Measurements from ENCODE around the gene CREB3L1. TPM values are rescaled to one million over a fixed set of nuclear protein-coding genes. Genes with fewer than 3 reads are reported as not detected.

The CREB3L1 gene
- total RNA-seq, 5 donors from 2014 or later (not counting 1 experiment from before 2014, with no cell fraction given): 0.38 to 0.72 (median 0.38) TPM; not detected in 2

GRCh38 chr11:46338988-46339666 lies 61.7 kb downstream of the CREB3L1 start:
- CTCF ChIA-PET: interaction anchor here in 1 of 2 donors (0.7 kb wide), 1 partner anchor 390 kb away, joined by 4 read pairs; no protein-coding TSS in a partner anchor
- H3K4me3 ChIP-seq (ENCODE audit: control insufficient read depth in 1 of 2, extremely low read depth in 1 of 2, low read length in 1 of 2): no peak overlapping the region
- H3K9me3 Mint-ChIP-seq: no peaks in the 10 kb centered on the region
- H3K36me3 ChIP-seq (ENCODE audit: control insufficient read depth in 2 of 2, extremely low read depth in 1 of 2, insufficient read depth in 1 of 2, low read length in 1 of 2): peaks cover 0 to 4% of the 10 kb centered on the region in 2 donors
- no peaks in the 10 kb centered on the region for H3K27me3 Mint-ChIP-seq
- peaks cover 68 to 80% of the 10 kb centered on the region in 2 experiments for H3K4me1 ChIP-seq (ENCODE audit: control insufficient read depth in 1 of 2, extremely low read depth in 1 of 2, insufficient read depth in 2 of 2, low read length in 2 of 2)
- H3K27ac Mint-ChIP-seq: peak overlapping the region; percentile 88 to 89
- WGBS (ENCODE audit: insufficient coverage): 88% methylated on average over 7 of the region's 16 CpGs
- H3K4me3 Mint-ChIP-seq: peak overlapping the region in 1 of 3 donors; percentile 70
- POLR2A ChIA-PET: interaction anchor here in 1 of 2 donors (0.8 kb wide), 1 partner anchor 10 kb away, joined by 4 read pairs; no protein-coding TSS in a partner anchor
- peaks cover 79 to 93% (median 86%) of the 10 kb centered on the region in 3 donors for H3K4me1 Mint-ChIP-seq
- H3K27me3 ChIP-seq (replicated peaks in 1 of 2; ENCODE audit: control insufficient read depth in 2 of 2, extremely low read depth in 1 of 2, insufficient read depth in 2 of 2, low read length in 1 of 2): peaks cover 0 to 33% of the 10 kb centered on the region in 2 experiments
- H3K27ac ChIP-seq (ENCODE audit: low read length): no peak overlapping the region
- no peaks in the 10 kb centered on the region for H3K9me3 ChIP-seq
- no peak for DNase-seq
- ATAC-seq (replicated peaks in 1 of 4): no peak
- H3K36me3 Mint-ChIP-seq: no peaks in the 10 kb centered on the region

- Histone ChIP-seq H3K27ac (ENCODE audit: low read length) (no peak overlapping the region), H3K27me3 (replicated peaks in 1 of 2; ENCODE audit: control insufficient read depth in 2 of 2, extremely low read depth in 1 of 2, insufficient read depth in 2 of 2, low read length in 1 of 2) (peaks cover 0 to 26% of the 10 kb centered on the region in 2 experiments), H3K36me3 (ENCODE audit: control insufficient read depth in 2 of 2, extremely low read depth in 1 of 2, insufficient read depth in 1 of 2, low read length in 1 of 2) (peaks cover 0 to 4% of the 10 kb centered on the region in 2 donors), H3K4me3 (ENCODE audit: control insufficient read depth in 1 of 2, extremely low read depth in 1 of 2, low read length in 1 of 2) (no peak overlapping the region), H3K9me3 (no peaks in the 10 kb centered on the region), H3K4me1 (ENCODE audit: control insufficient read depth in 1 of 2, extremely low read depth in 1 of 2, insufficient read depth in 2 of 2, low read length in 2 of 2) (peaks cover 67 to 79% of the 10 kb centered on the region in 2 experiments)
- Mint-ChIP-seq H3K9me3 (no peaks in the 10 kb centered on the region), H3K27ac (peak overlapping the region; percentile 71 to 88), H3K36me3 (no peaks in the 10 kb centered on the region), H3K27me3 (no peaks in the 10 kb centered on the region), H3K4me3 (no peak overlapping the region), H3K4me1 (peaks cover 79 to 93% (median 86%) of the 10 kb centered on the region in 3 donors)
- ChIA-PET POLR2A (interaction anchor here in 1 of 2 donors (1.2 kb wide), 1 partner anchor 9 kb away, joined by 3 read pairs; no protein-coding TSS in a partner anchor), CTCF (no interaction called here)
- no peak for DNase-seq
- WGBS (ENCODE audit: insufficient coverage): 95% methylated on average over 2 of the region's 2 CpGs
- ATAC-seq (replicated peaks in 1 of 4): no peak
Observed at GRCh38 chr11:46339816-46340215, 62.4 kb downstream of the CREB3L1 start.

- ChIA-PET POLR2A (interaction anchor here in 1 of 2 donors (0.6 kb wide), 1 partner anchor 482 kb away, joined by 8 read pairs; no protein-coding TSS in a partner anchor), CTCF (no interaction called here)
- H3K36me3 Mint-ChIP-seq: no peaks in the 10 kb centered on the region
- ATAC-seq (replicated peaks in 1 of 4) (no peak), DNase-seq (no peak)
- Histone ChIP-seq H3K27me3 (replicated peaks in 1 of 2; ENCODE audit: control insufficient read depth in 2 of 2, extremely low read depth in 1 of 2, insufficient read depth in 2 of 2, low read length in 1 of 2) (peaks cover 0 to 13% of the 10 kb centered on the region in 2 experiments), H3K4me3 (ENCODE audit: control insufficient read depth in 1 of 2, extremely low read depth in 1 of 2, low read length in 1 of 2) (peak overlapping the region in 1 of 2 donors; percentile 58), H3K27ac (ENCODE audit: low read length) (no peak overlapping the region), H3K4me1 (ENCODE audit: control insufficient read depth in 1 of 2, extremely low read depth in 1 of 2, insufficient read depth in 2 of 2, low read length in 2 of 2) (peaks cover 72 to 79% of the 10 kb centered on the region in 2 experiments), H3K36me3 (ENCODE audit: control insufficient read depth in 2 of 2, extremely low read depth in 1 of 2, insufficient read depth in 1 of 2, low read length in 1 of 2) (peaks cover 0 to 4% of the 10 kb centered on the region in 2 donors), H3K9me3 (no peaks in the 10 kb centered on the region)
- no peaks in the 10 kb centered on the region for H3K27me3 Mint-ChIP-seq
- H3K27ac Mint-ChIP-seq: peak overlapping the region; percentile 88
- peak overlapping the region in 1 of 3 donors; percentile 63 for H3K4me3 Mint-ChIP-seq
- H3K4me1 Mint-ChIP-seq: peaks cover 85 to 94% (median 89%) of the 10 kb centered on the region in 3 donors
- H3K9me3 Mint-ChIP-seq: no peaks in the 10 kb centered on the region
- 85% methylated on average over 2 of the region's 3 CpGs for WGBS (ENCODE audit: insufficient coverage)
Observed at GRCh38 chr11:46341454-46341853, 64.0 kb downstream of the CREB3L1 start.

GRCh38 chr11:46342239-46342638 lies 64.8 kb downstream of the CREB3L1 start:
- peaks cover 0 to 4% of the 10 kb centered on the region in 2 donors for H3K36me3 ChIP-seq (ENCODE audit: control insufficient read depth in 2 of 2, extremely low read depth in 1 of 2, insufficient read depth in 1 of 2, low read length in 1 of 2)
- H3K27me3 Mint-ChIP-seq: no peaks in the 10 kb centered on the region
- H3K27ac Mint-ChIP-seq: peak overlapping the region; percentile 88
- H3K4me1 Mint-ChIP-seq: peaks cover 86 to 97% (median 89%) of the 10 kb centered on the region in 3 donors
- WGBS (ENCODE audit: insufficient coverage): 40% methylated on average over 3 of the region's 5 CpGs
- peak overlapping the region in 1 of 3 donors; percentile 63 for H3K4me3 Mint-ChIP-seq
- H3K4me3 ChIP-seq (ENCODE audit: control insufficient read depth in 1 of 2, extremely low read depth in 1 of 2, low read length in 1 of 2): peak overlapping the region in 1 of 2 donors; percentile 58
- CTCF ChIA-PET: interaction anchor here in 1 of 2 donors (0.6 kb wide), 1 partner anchor 29 kb away, joined by 3 read pairs; no protein-coding TSS in a partner anchor
- H3K27ac ChIP-seq (ENCODE audit: low read length): peak overlapping the region; percentile 26
- no peaks in the 10 kb centered on the region for H3K9me3 ChIP-seq
- DNase-seq: peak in 6 of 35 experiments; percentile 17 to 53 (median 42)
- POLR2A ChIA-PET: no interaction called here
- H3K36me3 Mint-ChIP-seq: no peaks in the 10 kb centered on the region
- H3K27me3 ChIP-seq (replicated peaks in 1 of 2; ENCODE audit: control insufficient read depth in 2 of 2, extremely low read depth in 1 of 2, insufficient read depth in 2 of 2, low read length in 1 of 2): peaks cover 0 to 9% of the 10 kb centered on the region in 2 experiments
- peaks cover 75 to 80% of the 10 kb centered on the region in 2 experiments for H3K4me1 ChIP-seq (ENCODE audit: control insufficient read depth in 1 of 2, extremely low read depth in 1 of 2, insufficient read depth in 2 of 2, low read length in 2 of 2)
- no peaks in the 10 kb centered on the region for H3K9me3 Mint-ChIP-seq
- peak in 3 of 4 experiments; percentile 17 to 27 (median 17) for ATAC-seq (replicated peaks in 1 of 4)

GRCh38 chr11:46343520-46343919 lies 66.1 kb downstream of the CREB3L1 start:
- no peak for DNase-seq
- Histone ChIP-seq H3K27me3 (replicated peaks in 1 of 2; ENCODE audit: control insufficient read depth in 2 of 2, extremely low read depth in 1 of 2, insufficient read depth in 2 of 2, low read length in 1 of 2) (peaks cover 0 to 7% of the 10 kb centered on the region in 2 experiments), H3K9me3 (no peaks in the 10 kb centered on the region), H3K27ac (ENCODE audit: low read length) (no peak overlapping the region), H3K36me3 (ENCODE audit: control insufficient read depth in 2 of 2, extremely low read depth in 1 of 2, insufficient read depth in 1 of 2, low read length in 1 of 2) (no peaks in the 10 kb centered on the region), H3K4me3 (ENCODE audit: control insufficient read depth in 1 of 2, extremely low read depth in 1 of 2, low read length in 1 of 2) (no peak overlapping the region), H3K4me1 (ENCODE audit: control insufficient read depth in 1 of 2, extremely low read depth in 1 of 2, insufficient read depth in 2 of 2, low read length in 2 of 2) (peaks cover 69 to 77% of the 10 kb centered on the region in 2 experiments)
- Mint-ChIP-seq H3K9me3 (no peaks in the 10 kb centered on the region), H3K4me1 (peaks cover 76 to 88% (median 82%) of the 10 kb centered on the region in 3 donors), H3K27ac (peak overlapping the region; percentile 88), H3K4me3 (peak overlapping the region in 1 of 3 donors; percentile 85), H3K36me3 (no peaks in the 10 kb centered on the region), H3K27me3 (no peaks in the 10 kb centered on the region)
- CTCF ChIA-PET: interaction anchor here (0.8 to 1.0 kb wide), 2 partner anchors 10 to 239 kb away, joined by 3 to 6 read pairs; no protein-coding TSS in a partner anchor
- POLR2A ChIA-PET: interaction anchor here in 1 of 2 donors (0.6 kb wide), 1 partner anchor 45 kb away, joined by 4 read pairs; no protein-coding TSS in a partner anchor
- no peak for ATAC-seq (replicated peaks in 1 of 4)
- 95% methylated on average over 2 of the region's 3 CpGs for WGBS (ENCODE audit: insufficient coverage)

GRCh38 chr11:46345131-46345597 lies 67.7 kb downstream of the CREB3L1 start:
- Histone ChIP-seq H3K27me3 (replicated peaks in 1 of 2; ENCODE audit: control insufficient read depth in 2 of 2, extremely low read depth in 1 of 2, insufficient read depth in 2 of 2, low read length in 1 of 2) (peaks cover 0 to 3% of the 10 kb centered on the region in 2 experiments), H3K4me1 (ENCODE audit: control insufficient read depth in 1 of 2, extremely low read depth in 1 of 2, insufficient read depth in 2 of 2, low read length in 2 of 2) (peaks cover 64 to 82% of the 10 kb centered on the region in 2 experiments), H3K36me3 (ENCODE audit: control insufficient read depth in 2 of 2, extremely low read depth in 1 of 2, insufficient read depth in 1 of 2, low read length in 1 of 2) (peaks cover 0 to 6% of the 10 kb centered on the region in 2 donors), H3K4me3 (ENCODE audit: control insufficient read depth in 1 of 2, extremely low read depth in 1 of 2, low read length in 1 of 2) (peak overlapping the region; percentile 56 to 85), H3K9me3 (no peaks in the 10 kb centered on the region), H3K27ac (ENCODE audit: low read length) (peak overlapping the region; percentile 40)
- ATAC-seq (replicated peaks in 1 of 4) (no peak), DNase-seq (peak in 1 of 35 experiments; percentile 44)
- Mint-ChIP-seq H3K27me3 (no peaks in the 10 kb centered on the region), H3K27ac (peak overlapping the region; percentile 88), H3K9me3 (no peaks in the 10 kb centered on the region), H3K4me1 (peaks cover 78 to 88% (median 83%) of the 10 kb centered on the region in 3 donors), H3K36me3 (no peaks in the 10 kb centered on the region), H3K4me3 (peak overlapping the region; percentile 81 to 85 (median 83))
- ChIA-PET POLR2A (interaction anchor here in 1 of 2 donors (1.0 kb wide), 1 partner anchor 12 kb away, joined by 3 read pairs; no protein-coding TSS in a partner anchor), CTCF (no interaction called here)
- 33% methylated on average over 14 of the region's 20 CpGs for WGBS (ENCODE audit: insufficient coverage)

All from T-cell (primary cell).